Small intestine (tissue), 7 donors: Measurements from ENCODE around the gene LCAT. TPM values are rescaled to one million over a fixed set of nuclear protein-coding genes. Genes with fewer than 3 reads are reported as not detected.
"Not testable (repeated sequence)": the region's sequence is repeated elsewhere in the genome, so short reads cannot be mapped to it uniquely, and the experiment has no call there.

Experiments used
- DNase-seq, 2 donors: peaks; one replicate each; pipeline versions ENCODE4 v3.0.0 to v3.0.0-alpha.2; 2013
- FAIRE-seq: peaks from 2 replicates; lab custom pipeline; 2012; peaks lifted over from hg19 to GRCh38; lab: Jason Lieb, UNC
- H3K27ac ChIP-seq, 3 donors: one replicate each; pipeline ENCODE4 v1.5.1; 2013; ENCODE audit warnings: low read length in 2 of 3, mild to moderate bottlenecking in 2 of 3, control low read depth in 1 of 3, inconsistent platforms in 1 of 3, low read depth in 1 of 3, moderate library complexity in 1 of 3
- H3K27me3 ChIP-seq, 3 donors: one replicate each; pipeline ENCODE4 v1.6.1; 2013; ENCODE audit warnings: low read length in 3 of 3, inconsistent platforms in 1 of 3; ENCODE audit not compliant: control insufficient read depth in 3 of 3, insufficient read depth in 3 of 3
- H3K36me3 ChIP-seq, 3 donors: one replicate each; pipeline ENCODE4 v1.6.1; 2013; ENCODE audit warnings: low read length in 3 of 3, inconsistent platforms in 1 of 3, low read depth in 1 of 3, mild to moderate bottlenecking in 1 of 3, moderate library complexity in 1 of 3; ENCODE audit not compliant: control insufficient read depth in 3 of 3, insufficient read depth in 2 of 3
- H3K4me1 ChIP-seq, 3 donors: one replicate each; pipeline ENCODE4 v1.6.1; 2013; ENCODE audit warnings: low read length in 2 of 3, inconsistent platforms in 1 of 3, low read depth in 1 of 3, mild to moderate bottlenecking in 1 of 3, moderate library complexity in 1 of 3; ENCODE audit not compliant: control insufficient read depth in 3 of 3, insufficient read depth in 2 of 3
- H3K4me3 ChIP-seq, 3 donors: one replicate each; pipeline ENCODE4 v1.5.1; 2013; ENCODE audit warnings: low read length in 3 of 3, control low read depth in 1 of 3, inconsistent platforms in 1 of 3, low read depth in 1 of 3, mild to moderate bottlenecking in 1 of 3, moderate library complexity in 1 of 3
- H3K9me3 ChIP-seq, 2 donors: one replicate each; pipeline ENCODE4 v1.6.1; 2013; ENCODE audit warnings: low read depth in 1 of 2, low read length in 1 of 2; ENCODE audit not compliant: control insufficient read depth in 2 of 2, insufficient read depth in 1 of 2
- WGBS, 3 donors: extraction: QIAGEN DNeasy Blood & Tissue Kit; methylation state at CpG; one replicate each; pipeline ENCODE4 v1.1.7; 2013; 5-methylcytosine and 5-hydroxymethylcytosine counted together
- polyA plus RNA-seq, 4 donors: library from polyadenylated mRNA; stranded (reverse) in 3 of 4; unstranded in 1 of 4; fragments of 200-250 nt in 3 of 4; fragments of 120-200 nt in 1 of 4; gene quantifications; one replicate each; pipeline versions ENCODE4 v1.2.1 to v1.2.3, GENCODE V29; 2013
- donor health status: healthy with polysubstance abuse.
- donor health status: control.
- donor health status: control.
- donor health status: Bipolar disorder and iron deficiency.
- donor health status: healthy.

Gene LCAT
- polyA plus RNA-seq, 4 donors, result 0.54 to 10.1 (median 2.9) TPM

DNA sequence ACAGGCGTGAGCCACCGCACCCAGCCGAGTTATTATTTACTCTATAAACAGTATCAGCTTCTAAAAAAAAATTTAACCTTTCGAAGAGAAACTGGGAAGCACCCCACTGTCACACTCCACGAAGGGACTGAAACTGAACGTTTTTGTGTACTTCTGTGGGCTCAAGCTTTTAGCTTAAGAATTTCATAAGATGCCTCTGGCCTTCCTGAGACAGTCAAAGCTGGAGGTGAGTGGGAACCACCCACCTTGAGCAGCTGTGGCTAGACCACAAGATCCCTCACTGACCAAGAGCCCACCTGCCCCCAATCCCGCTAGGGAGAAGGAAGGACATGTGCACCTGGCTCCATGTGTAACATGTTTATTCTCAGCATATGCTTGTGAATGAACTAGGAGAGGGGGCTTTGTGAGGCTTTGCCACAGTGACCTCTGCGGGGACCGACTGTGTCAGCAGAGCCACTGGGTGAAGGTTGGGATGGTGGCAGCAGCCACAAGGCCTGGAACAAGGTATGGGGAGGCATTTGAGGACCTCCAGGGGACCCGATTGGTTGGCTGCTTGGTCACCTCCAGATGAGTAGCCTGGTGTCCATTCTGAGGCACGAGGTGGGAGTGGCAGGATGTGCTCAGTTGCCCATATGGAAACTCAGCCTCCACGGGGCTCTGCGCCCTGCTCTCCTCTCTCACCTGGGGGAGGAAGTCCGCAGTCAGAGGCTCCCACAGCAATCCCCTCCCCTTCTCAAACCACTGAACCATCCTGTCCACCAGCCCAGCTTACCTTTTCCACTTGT lies 31.6 kb upstream of the LCAT start:
- Histone ChIP-seq H3K27ac (peak overlapping the region in 1 of 3 donors; percentile 41), H3K4me1 (no peaks in the 10 kb centered on the region), H3K27me3 (peaks cover 0 to 14% (median 0%) of the 10 kb centered on the region in 3 donors), H3K36me3 (no peaks in the 10 kb centered on the region), H3K4me3 (no peak overlapping the region), H3K9me3 (no peaks in the 10 kb centered on the region)
- DNase-seq (no peak), FAIRE-seq (no peak)
- 48 to 64% (median 58%) methylated on average over 14 of the region's 14 CpGs for WGBS, 3 donors

DNA sequence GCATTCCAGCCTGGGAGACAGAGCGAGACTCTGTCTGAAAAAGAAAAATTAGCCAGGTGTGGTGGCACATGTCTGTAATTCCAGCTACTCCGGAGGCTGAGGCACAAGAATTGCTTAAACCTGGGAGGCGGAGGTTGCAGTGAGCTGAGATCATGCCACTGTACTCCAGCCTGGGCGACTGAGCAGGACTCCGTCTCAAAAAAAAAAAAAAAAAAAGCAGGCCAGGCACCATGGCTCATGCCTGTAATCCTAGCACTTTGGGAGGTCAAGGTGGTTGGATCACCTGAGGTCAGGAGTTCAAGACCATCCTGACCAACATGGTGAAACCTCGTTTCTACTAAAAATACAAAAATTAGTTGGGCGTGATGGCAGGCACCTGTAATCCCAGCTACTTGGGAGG lies 28.4 kb upstream of the LCAT start:
- H3K4me1 ChIP-seq, H3K27me3 ChIP-seq, H3K27ac ChIP-seq, FAIRE-seq, DNase-seq, H3K4me3 ChIP-seq, H3K36me3 ChIP-seq, H3K9me3 ChIP-seq: not testable (repeated sequence)
- 82 to 89% (median 85%) methylated on average over 7 of the region's 7 CpGs for WGBS, 3 donors

DNA sequence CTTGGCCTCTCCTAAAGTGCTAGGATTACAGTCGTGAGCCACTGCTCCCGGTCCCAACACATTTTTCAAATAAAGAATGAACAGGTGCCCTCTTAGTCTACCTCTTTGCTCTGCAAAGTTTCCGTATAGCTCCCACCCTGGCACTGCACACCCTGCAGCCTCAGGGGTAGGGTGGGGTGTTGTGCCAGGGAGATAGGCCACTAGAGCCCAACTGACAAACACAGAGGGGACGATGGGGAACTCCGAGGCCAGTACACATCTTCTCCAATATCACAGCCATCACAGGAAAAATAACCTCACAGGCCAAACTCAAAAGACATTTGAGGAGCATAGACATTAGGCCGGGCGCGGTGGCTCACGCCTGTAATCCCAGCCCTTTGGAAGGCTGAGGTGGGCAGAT lies 27.2 kb upstream of the LCAT start:
- H3K27ac ChIP-seq, result no peak overlapping the region
- peaks cover 0 to 7% (median 3%) of the 10 kb centered on the region in 3 donors for H3K27me3 ChIP-seq
- no peak for FAIRE-seq
- WGBS, 3 donors, result 81 to 94% (median 84%) methylated on average over 9 of the region's 9 CpGs
- H3K4me1 ChIP-seq, result peaks cover 0 to 16% (median 0%) of the 10 kb centered on the region in 3 donors
- no peaks in the 10 kb centered on the region for H3K9me3 ChIP-seq
- H3K36me3 ChIP-seq, result peaks cover 0 to 4% (median 0%) of the 10 kb centered on the region in 3 donors
- H3K4me3 ChIP-seq, result no peak overlapping the region
- no peak for DNase-seq

DNA sequence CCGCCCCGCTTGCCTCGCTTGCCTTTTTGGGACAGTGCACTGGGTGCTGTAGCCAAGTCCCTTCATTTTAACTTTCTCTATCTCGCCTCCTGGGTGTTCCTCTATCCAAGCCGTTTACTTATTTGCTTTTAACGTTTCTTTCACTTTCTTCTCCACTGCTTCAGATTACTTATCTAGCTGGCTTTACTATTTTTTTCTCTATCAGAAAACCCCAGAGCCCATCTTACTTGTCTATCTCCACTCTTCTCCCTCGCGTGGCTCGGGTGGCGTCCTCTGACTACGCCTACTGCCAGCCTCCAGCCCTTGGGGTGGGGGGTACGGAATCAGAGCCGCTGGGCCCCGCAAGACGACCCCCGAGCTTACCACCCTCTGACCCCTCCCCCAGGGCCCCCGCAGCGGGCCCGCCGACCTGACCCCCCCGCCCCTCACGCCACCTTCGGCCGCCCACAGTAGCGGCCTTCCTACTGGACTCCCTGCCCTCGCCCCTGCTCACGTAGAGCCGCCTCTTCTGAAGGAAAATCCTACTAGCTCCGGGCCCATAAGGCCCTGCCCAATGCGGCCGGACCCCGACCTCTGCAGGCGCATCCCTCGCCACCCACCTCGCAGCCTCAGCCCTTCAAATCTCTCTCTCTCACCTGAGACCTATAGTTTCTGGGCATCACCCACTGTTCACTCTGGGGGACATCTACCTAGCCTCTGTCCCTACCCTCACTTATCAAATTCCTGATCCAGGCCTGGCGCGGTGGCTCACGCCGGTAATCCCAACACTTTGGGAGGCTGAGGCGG lies 25.5 kb upstream of the LCAT start:
- no peaks in the 10 kb centered on the region for H3K9me3 ChIP-seq
- DNase-seq, result peak in 1 of 2 donors; percentile 52
- H3K27ac ChIP-seq, result peak overlapping the region; percentile 46 to 90 (median 52)
- WGBS, 3 donors, result 29 to 44% (median 41%) methylated on average over 40 of the region's 40 CpGs
- H3K4me1 ChIP-seq, result peaks cover 0 to 17% (median 0%) of the 10 kb centered on the region in 3 donors
- H3K36me3 ChIP-seq, result peaks cover 0 to 11% (median 0%) of the 10 kb centered on the region in 3 donors
- no peak for FAIRE-seq
- peaks cover 0 to 7% (median 3%) of the 10 kb centered on the region in 3 donors for H3K27me3 ChIP-seq
- H3K4me3 ChIP-seq, result peak overlapping the region in 2 of 3 donors; percentile 64 to 70

DNA sequence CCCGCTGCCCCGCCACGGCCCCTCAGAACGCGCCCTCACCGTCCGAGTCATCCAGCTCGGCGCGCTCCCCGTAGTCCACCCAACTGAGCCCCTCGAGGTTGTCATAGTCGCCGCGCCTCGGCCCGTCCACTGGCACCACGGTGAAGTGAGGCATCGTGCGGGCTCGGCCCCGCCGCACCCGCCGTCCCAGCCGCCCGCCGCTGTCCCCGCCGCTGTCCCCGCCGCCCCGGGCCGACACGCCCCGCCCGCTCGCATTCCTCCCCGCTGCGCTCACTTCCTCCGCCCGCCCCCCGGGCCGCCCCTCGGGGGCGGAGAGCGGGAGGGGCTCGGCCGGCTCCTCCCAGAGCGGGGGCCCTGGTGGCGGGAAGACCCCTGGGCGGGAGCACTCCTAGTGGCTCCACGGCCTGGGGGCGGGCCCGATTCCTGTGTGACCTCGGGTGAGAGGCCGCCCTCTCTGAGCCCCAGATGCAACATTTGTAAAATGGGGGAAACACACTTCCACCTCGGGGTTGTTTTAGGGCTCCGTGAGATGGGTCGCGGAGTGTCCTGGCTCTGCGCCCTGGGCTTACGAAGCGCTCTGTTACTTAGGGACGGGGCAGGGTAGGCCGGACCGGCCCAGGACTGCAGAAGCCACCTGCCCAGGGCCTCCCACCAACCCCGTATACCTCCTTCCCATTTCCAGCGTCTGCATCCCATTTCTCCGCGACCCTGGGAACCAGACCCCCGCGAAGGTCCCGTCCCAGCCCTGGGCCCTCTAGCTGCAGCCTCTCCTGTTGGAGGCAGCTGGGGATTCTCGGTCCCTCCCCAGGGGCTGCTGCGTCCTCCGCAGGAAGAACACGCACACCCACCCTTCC lies 24.7 kb upstream of the LCAT start, which contains the start of gene SLC12A4:
SLC12A4 (minus strand) TSS at position 238 of the 854 bp plus-strand sequence; CDS start at position 154, 84 bp downstream.
- Histone ChIP-seq H3K4me1 (peaks cover 0 to 25% (median 0%) of the 10 kb centered on the region in 3 donors), H3K4me3 (peak within 1 kb of the TSS; percentile 64 to 70 (median 66)), H3K27me3 (peaks cover 0 to 7% (median 3%) of the 10 kb centered on the region in 3 donors), H3K9me3 (no peaks in the 10 kb centered on the region), H3K27ac (peak within 1 kb of the TSS; percentile 52 to 95 (median 58)), H3K36me3 (peaks cover 0 to 18% (median 0%) of the 10 kb centered on the region in 3 donors)
- FAIRE-seq, result no peak
- 1 to 2% (median 1%) methylated on average over 41 to 78 of the region's 78 CpGs for WGBS, 3 donors
- peak; percentile 59 to 89 for DNase-seq

DNA sequence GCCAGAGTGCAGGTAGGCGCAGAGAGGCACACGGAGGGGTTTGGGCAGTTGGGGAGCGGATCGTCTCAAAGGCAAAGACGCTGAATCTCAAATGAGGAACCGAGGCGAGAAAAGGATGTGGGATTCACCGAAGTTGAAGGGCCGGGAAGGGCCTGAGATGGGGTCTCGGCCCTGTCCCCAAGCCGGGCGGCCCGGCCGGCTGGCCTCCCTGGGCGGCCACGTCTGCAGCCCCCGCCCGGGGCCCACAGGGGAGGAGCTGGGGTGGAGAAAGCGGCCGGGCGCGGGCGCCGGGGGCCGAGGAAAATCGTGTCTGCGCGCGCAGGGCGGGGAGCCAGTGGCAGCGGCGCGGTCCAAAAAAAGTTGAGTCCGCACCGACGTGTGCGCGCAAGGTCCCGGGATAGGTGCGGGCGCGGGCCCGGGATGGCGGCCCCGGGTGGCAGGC lies 24.1 kb upstream of the LCAT start:
- FAIRE-seq, result no peak

DNA sequence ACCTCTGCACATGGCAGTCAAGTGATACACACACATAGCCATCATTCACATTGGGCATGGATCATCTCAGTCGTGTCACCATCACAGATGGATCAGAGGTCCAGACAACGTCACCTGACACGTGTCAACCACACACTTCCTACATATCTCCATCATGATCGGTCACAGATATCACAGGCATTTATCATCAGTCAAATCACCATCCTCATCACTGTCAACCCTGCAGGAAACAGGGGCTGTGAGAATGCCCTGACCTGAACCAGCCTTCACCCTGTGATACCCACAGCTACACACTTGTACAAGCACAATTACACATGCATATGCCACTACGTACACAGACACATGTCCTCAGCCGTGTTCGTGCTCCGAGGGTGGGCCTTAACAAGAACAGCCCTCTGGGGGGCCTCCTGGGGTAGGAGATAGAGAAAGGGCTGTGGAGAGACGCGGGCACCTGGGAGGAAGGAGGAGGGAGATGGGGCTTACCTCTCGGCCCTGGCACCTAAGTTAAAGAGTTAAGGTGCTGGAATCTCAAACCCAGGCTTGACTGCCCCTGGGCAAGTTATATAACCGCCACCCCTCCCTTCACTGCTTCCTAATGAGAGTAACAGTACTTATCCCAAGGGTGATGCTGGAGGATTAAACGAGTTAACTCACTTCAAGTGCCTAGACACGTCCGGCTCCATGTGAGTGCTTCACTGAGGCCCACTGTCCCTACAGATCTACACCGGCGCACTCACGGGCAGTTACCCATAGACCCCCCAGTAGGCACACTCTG lies 23.4 kb upstream of the LCAT start:
- peaks cover 0 to 5% (median 3%) of the 10 kb centered on the region in 3 donors for H3K27me3 ChIP-seq
- no peaks in the 10 kb centered on the region for H3K9me3 ChIP-seq
- peaks cover 0 to 31% (median 0%) of the 10 kb centered on the region in 3 donors for H3K4me1 ChIP-seq
- DNase-seq (no peak), FAIRE-seq (no peak)
- 28 to 60% (median 43%) methylated on average over 18 of the region's 18 CpGs for WGBS, 3 donors
- peak overlapping the region; percentile 64 to 70 (median 66) for H3K4me3 ChIP-seq
- peaks cover 0 to 28% (median 0%) of the 10 kb centered on the region in 3 donors for H3K36me3 ChIP-seq
- peak overlapping the region in 2 of 3 donors; percentile 57 to 95 for H3K27ac ChIP-seq

More for the DNA sequence above, 24.1 kb upstream of the LCAT start:
- 2 to 5% (median 3%) methylated on average over 30 to 45 of the region's 45 CpGs for WGBS, 3 donors
- peak overlapping the region; percentile 64 to 70 (median 66) for H3K4me3 ChIP-seq
- H3K4me1 ChIP-seq, result peaks cover 0 to 31% (median 0%) of the 10 kb centered on the region in 3 donors
- no peak for DNase-seq
- H3K27ac ChIP-seq, result peak overlapping the region; percentile 50 to 95 (median 58)
- peaks cover 0 to 23% (median 0%) of the 10 kb centered on the region in 3 donors for H3K36me3 ChIP-seq
- H3K9me3 ChIP-seq, result no peaks in the 10 kb centered on the region
- peaks cover 0 to 7% (median 3%) of the 10 kb centered on the region in 3 donors for H3K27me3 ChIP-seq
